ENCODE measurements around the gene NDST4. TPM values are rescaled to one million over a fixed set of nuclear protein-coding genes. Genes with fewer than 3 reads are reported as not detected.

Gene NDST4
- total RNA-seq, 1 donor: not detected

GRCh38 chr4:114921790-114922591, 191.4 kb downstream of the NDST4 start:
- H3K4me3 ChIP-seq (ENCODE audit: low read depth, low read length): no peak overlapping the region
- TF ChIP-seq CTCF (IDR thresholded peaks at IDR 0.05; ENCODE audit: insufficient read depth, low read depth, low read length): no peak
- DNase-seq (ENCODE audit: low read depth): no peak

GRCh38 chr4:114921191-114921590, 192.2 kb downstream of the NDST4 start:
- TF ChIP-seq CTCF (IDR thresholded peaks at IDR 0.05; ENCODE audit: insufficient read depth, low read depth, low read length): no peak
- H3K4me3 ChIP-seq (ENCODE audit: low read depth, low read length): no peak overlapping the region
- no peak for DNase-seq (ENCODE audit: low read depth)

GRCh38 chr4:114911111-114911510, 202.3 kb downstream of the NDST4 start:
- no peak for TF ChIP-seq CTCF (IDR thresholded peaks at IDR 0.05; ENCODE audit: insufficient read depth, low read depth, low read length)
- no peak overlapping the region for H3K4me3 ChIP-seq (ENCODE audit: low read depth, low read length)
- no peak for DNase-seq (ENCODE audit: low read depth)

GRCh38 chr4:114907568-114907967, 205.9 kb downstream of the NDST4 start:
- H3K4me3 ChIP-seq (ENCODE audit: low read depth, low read length): no peak overlapping the region
- DNase-seq (ENCODE audit: low read depth): no peak
- no peak for TF ChIP-seq CTCF (IDR thresholded peaks at IDR 0.05; ENCODE audit: insufficient read depth, low read depth, low read length)

GRCh38 chr4:114905017-114905416, 208.4 kb downstream of the NDST4 start:
- no peak for DNase-seq (ENCODE audit: low read depth)
- TF ChIP-seq CTCF (IDR thresholded peaks at IDR 0.05; ENCODE audit: insufficient read depth, low read depth, low read length): no peak
- H3K4me3 ChIP-seq (ENCODE audit: low read depth, low read length): no peak overlapping the region

GRCh38 chr4:114900934-114901333, 212.5 kb downstream of the NDST4 start:
- DNase-seq (ENCODE audit: low read depth): no peak
- TF ChIP-seq CTCF (IDR thresholded peaks at IDR 0.05; ENCODE audit: insufficient read depth, low read depth, low read length): no peak
- no peak overlapping the region for H3K4me3 ChIP-seq (ENCODE audit: low read depth, low read length)

GRCh38 chr4:114890773-114891172, 222.6 kb downstream of the NDST4 start:
- no peak for DNase-seq (ENCODE audit: low read depth)
- no peak for TF ChIP-seq CTCF (IDR thresholded peaks at IDR 0.05; ENCODE audit: insufficient read depth, low read depth, low read length)
- no peak overlapping the region for H3K4me3 ChIP-seq (ENCODE audit: low read depth, low read length)
